Upper lobe of left lung (tissue), 4 donors: Measurements from ENCODE around the gene ASCL2.

Experiments used
- CTCF ChIP-seq, 6 experiments: fragments of 450-650 bp in 4 of 6; fragments of 200-600 bp in 2 of 6; sonication (generic) in 2 of 6; IDR thresholded peaks; one replicate each; pipeline ENCODE4 v1.5.1; 2016 to 2019; ENCODE audit warnings: antibody characterized with exemption in 6 of 6
- POLR2A ChIP-seq, 4 donors: fragments of 450-650 bp; IDR thresholded peaks; one replicate each; pipeline ENCODE4 v1.5.1; 2016 to 2017; ENCODE audit warnings: antibody characterized with exemption in 4 of 4, mild to moderate bottlenecking in 2 of 4

- no peak for TF ChIP-seq CTCF (IDR thresholded peaks at IDR 0.05)
- no peak for TF ChIP-seq POLR2A (IDR thresholded peaks at IDR 0.05)
Measured at GRCh38 chr11:2302896-2303626, 32.7 kb upstream of the ASCL2 start.
